ENCODE measurements around the gene NR2F6. TPM values are rescaled to one million over a fixed set of nuclear protein-coding genes. Genes with fewer than 3 reads are reported as not detected.

NR2F6 gene
- total RNA-seq, 5 donors from 2014 or later (not counting 1 experiment from before 2014, with no cell fraction given): 0.55 to 6.4 (median 2.8) TPM

DNA sequence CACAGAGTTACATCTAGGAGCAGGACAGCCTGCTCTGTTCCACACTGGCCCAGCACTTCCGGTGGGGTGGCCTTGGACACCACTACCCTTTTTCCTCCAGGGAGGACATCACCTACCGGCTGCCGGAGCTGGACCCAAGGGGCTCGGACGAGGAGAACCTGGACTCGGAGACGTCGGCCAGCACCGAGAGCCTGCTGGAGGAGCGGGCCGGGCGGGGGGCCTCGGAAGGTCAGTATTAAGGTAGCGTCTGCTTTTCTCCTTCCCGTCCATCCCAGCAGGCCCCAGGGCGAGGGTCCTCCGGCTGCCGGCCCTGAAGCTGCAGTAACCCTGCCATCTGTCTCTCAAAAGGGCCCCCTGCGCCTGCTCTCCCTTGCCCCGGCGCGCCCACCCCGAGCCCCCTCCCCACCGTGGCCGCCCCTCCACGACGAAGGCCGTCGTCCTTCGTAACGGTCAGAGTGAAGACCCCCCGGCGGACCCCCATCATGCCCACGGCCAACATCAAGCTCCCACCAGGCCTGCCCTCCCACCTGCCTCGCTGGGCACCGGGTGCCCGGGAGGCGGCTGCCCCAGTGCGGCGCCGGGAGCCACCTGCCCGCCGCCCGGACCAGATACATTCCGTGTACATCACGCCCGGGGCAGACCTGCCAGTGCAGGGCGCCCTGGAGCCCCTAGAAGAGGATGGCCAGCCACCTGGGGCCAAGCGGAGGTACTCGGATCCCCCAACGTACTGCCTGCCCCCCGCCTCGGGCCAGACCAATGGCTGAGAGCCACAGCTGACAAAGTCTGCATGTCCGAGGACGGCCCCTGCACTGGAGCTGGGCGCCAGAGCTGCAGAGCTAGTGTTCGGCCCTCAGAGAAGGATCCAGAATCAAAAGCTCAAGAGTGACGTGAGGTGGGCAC is 33.9 kb downstream of the NR2F6 start:
- peaks cover 11 to 22% (median 15%) of the 10 kb centered on the region in 3 donors for H3K4me1 Mint-ChIP-seq
- DNase-seq: no peak
- no peak for ATAC-seq (replicated peaks in 1 of 4)
- peaks cover 26% of the 10 kb centered on the region for H3K36me3 Mint-ChIP-seq
- Histone ChIP-seq H3K27ac (ENCODE audit: low read length) (no peak overlapping the region), H3K9me3 (no peaks in the 10 kb centered on the region), H3K27me3 (replicated peaks in 1 of 2; ENCODE audit: control insufficient read depth in 2 of 2, extremely low read depth in 1 of 2, insufficient read depth in 2 of 2, low read length in 1 of 2) (no peaks in the 10 kb centered on the region), H3K36me3 (ENCODE audit: control insufficient read depth in 2 of 2, extremely low read depth in 1 of 2, insufficient read depth in 1 of 2, low read length in 1 of 2) (peaks cover 9 to 41% of the 10 kb centered on the region in 2 donors), H3K4me1 (ENCODE audit: control insufficient read depth in 1 of 2, extremely low read depth in 1 of 2, insufficient read depth in 2 of 2, low read length in 2 of 2) (peaks cover 0 to 24% of the 10 kb centered on the region in 2 experiments), H3K4me3 (ENCODE audit: control insufficient read depth in 1 of 2, extremely low read depth in 1 of 2, low read length in 1 of 2) (no peak overlapping the region)
- H3K4me3 Mint-ChIP-seq: no peak overlapping the region
- H3K27ac Mint-ChIP-seq: no peak overlapping the region
- 96% methylated on average over 50 of the region's 58 CpGs for WGBS (ENCODE audit: insufficient coverage)
- POLR2A ChIA-PET: no interaction called here
- CTCF ChIA-PET: interaction anchor here in 1 of 2 donors (0.7 kb wide), 1 partner anchor 160 kb away, joined by 3 read pairs; no protein-coding TSS in a partner anchor
- H3K27me3 Mint-ChIP-seq: no peaks in the 10 kb centered on the region
- H3K9me3 Mint-ChIP-seq: no peaks in the 10 kb centered on the region

DNA sequence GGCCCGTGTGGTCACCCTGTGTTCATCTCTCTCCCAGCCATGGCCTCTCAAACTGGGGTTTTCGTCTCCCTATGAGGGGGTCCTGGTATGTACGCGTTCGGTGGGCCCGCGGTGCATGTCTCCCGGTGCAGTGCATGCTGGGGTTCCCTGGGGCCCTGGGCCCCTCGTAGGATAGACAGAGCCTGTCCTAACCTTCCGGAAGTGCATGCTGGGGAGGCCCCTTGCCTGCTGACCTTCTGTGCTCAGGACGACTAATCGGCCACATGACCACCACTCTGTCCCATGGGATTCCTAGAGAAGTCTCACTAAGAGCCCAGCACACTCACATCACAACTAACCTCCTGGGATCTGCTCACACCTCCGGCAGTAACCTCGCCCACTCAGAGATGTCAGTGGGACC is 35.4 kb downstream of the NR2F6 start:
- no peak overlapping the region for H3K27ac ChIP-seq (ENCODE audit: low read length)
- peaks cover 9 to 16% (median 10%) of the 10 kb centered on the region in 3 donors for H3K4me1 Mint-ChIP-seq
- peaks cover 8 to 53% of the 10 kb centered on the region in 2 donors for H3K36me3 ChIP-seq (ENCODE audit: control insufficient read depth in 2 of 2, extremely low read depth in 1 of 2, insufficient read depth in 1 of 2, low read length in 1 of 2)
- ChIA-PET CTCF (no interaction called here), POLR2A (no interaction called here)
- no peaks in the 10 kb centered on the region for H3K9me3 ChIP-seq
- no peak overlapping the region for H3K27ac Mint-ChIP-seq
- H3K27me3 Mint-ChIP-seq: no peaks in the 10 kb centered on the region
- H3K4me3 Mint-ChIP-seq: no peak overlapping the region
- ATAC-seq (replicated peaks in 1 of 4) (no peak), DNase-seq (no peak)
- H3K36me3 Mint-ChIP-seq: peaks cover 25% of the 10 kb centered on the region
- H3K4me3 ChIP-seq (ENCODE audit: control insufficient read depth in 1 of 2, extremely low read depth in 1 of 2, low read length in 1 of 2): no peak overlapping the region
- H3K27me3 ChIP-seq (replicated peaks in 1 of 2; ENCODE audit: control insufficient read depth in 2 of 2, extremely low read depth in 1 of 2, insufficient read depth in 2 of 2, low read length in 1 of 2): no peaks in the 10 kb centered on the region
- H3K4me1 ChIP-seq (ENCODE audit: control insufficient read depth in 1 of 2, extremely low read depth in 1 of 2, insufficient read depth in 2 of 2, low read length in 2 of 2): peaks cover 0 to 15% of the 10 kb centered on the region in 2 experiments
- WGBS (ENCODE audit: insufficient coverage): 96% methylated on average over 12 of the region's 14 CpGs
- H3K9me3 Mint-ChIP-seq: no peaks in the 10 kb centered on the region

DNA sequence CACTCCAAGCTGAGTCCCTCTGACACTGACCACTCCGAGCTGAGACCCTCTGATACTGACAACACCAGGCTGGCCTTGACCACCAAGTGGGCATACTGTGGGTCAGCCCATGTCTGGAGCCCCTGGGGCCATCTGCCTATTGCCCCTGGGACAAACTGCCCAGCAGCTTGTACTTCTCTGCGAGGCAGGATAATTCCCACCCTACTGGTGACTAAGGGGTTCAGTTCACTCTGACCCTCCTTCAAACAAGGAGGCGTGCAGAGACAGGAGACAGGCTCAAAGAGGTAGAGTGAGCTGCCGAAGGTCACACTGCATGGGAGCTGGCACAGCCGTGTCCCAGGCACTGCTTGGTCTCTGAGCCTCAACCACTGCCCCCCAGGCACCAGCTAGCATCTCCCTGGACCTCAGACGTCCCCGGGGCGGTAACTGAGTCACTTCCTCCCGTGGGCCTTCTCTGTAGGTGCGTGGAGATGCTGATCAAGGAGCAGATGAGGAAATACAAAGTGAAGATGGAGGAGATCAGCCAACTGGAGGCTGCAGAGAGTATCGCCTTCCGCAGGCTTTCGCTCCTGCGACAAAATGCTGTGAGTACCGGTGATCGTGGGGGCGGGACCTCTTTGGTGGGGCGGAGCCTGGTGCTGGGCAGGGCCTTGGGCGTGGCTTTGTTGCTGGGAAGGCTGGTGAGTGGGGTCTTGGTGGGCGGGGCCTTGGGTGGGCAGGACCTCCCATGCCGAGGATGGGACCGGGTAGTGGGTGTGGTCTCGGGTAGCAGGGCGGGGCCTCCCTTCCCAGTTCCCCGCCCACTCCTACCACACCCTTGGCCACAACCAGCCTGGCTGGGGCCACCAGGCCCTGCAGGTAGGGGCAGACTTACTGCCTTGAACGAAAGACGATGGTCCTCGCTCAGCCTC is 36.3 kb downstream of the NR2F6 start:
- Mint-ChIP-seq H3K27me3 (no peaks in the 10 kb centered on the region), H3K27ac (peak overlapping the region; percentile 7 to 65), H3K4me1 (peaks cover under 1 to 7% (median 1%) of the 10 kb centered on the region in 3 donors), H3K9me3 (no peaks in the 10 kb centered on the region), H3K4me3 (no peak overlapping the region), H3K36me3 (peaks cover 25% of the 10 kb centered on the region)
- Histone ChIP-seq H3K36me3 (ENCODE audit: control insufficient read depth in 2 of 2, extremely low read depth in 1 of 2, insufficient read depth in 1 of 2, low read length in 1 of 2) (peaks cover 13 to 57% of the 10 kb centered on the region in 2 donors), H3K4me3 (ENCODE audit: control insufficient read depth in 1 of 2, extremely low read depth in 1 of 2, low read length in 1 of 2) (no peak overlapping the region), H3K9me3 (no peaks in the 10 kb centered on the region), H3K27ac (ENCODE audit: low read length) (no peak overlapping the region), H3K4me1 (ENCODE audit: control insufficient read depth in 1 of 2, extremely low read depth in 1 of 2, insufficient read depth in 2 of 2, low read length in 2 of 2) (peaks cover 0 to 6% of the 10 kb centered on the region in 2 experiments), H3K27me3 (replicated peaks in 1 of 2; ENCODE audit: control insufficient read depth in 2 of 2, extremely low read depth in 1 of 2, insufficient read depth in 2 of 2, low read length in 1 of 2) (no peaks in the 10 kb centered on the region)
- ChIA-PET POLR2A (no interaction called here), CTCF (interaction anchor here in 1 of 2 donors (0.5 kb wide), 1 partner anchor 11 kb away, joined by 3 read pairs; no protein-coding TSS in a partner anchor)
- ATAC-seq (replicated peaks in 1 of 4) (peak in 1 of 4 experiments; percentile 36), DNase-seq (peak in 8 of 35 experiments; percentile 12 to 39 (median 23))
- WGBS (ENCODE audit: insufficient coverage): 84% methylated on average over 9 of the region's 28 CpGs

DNA sequence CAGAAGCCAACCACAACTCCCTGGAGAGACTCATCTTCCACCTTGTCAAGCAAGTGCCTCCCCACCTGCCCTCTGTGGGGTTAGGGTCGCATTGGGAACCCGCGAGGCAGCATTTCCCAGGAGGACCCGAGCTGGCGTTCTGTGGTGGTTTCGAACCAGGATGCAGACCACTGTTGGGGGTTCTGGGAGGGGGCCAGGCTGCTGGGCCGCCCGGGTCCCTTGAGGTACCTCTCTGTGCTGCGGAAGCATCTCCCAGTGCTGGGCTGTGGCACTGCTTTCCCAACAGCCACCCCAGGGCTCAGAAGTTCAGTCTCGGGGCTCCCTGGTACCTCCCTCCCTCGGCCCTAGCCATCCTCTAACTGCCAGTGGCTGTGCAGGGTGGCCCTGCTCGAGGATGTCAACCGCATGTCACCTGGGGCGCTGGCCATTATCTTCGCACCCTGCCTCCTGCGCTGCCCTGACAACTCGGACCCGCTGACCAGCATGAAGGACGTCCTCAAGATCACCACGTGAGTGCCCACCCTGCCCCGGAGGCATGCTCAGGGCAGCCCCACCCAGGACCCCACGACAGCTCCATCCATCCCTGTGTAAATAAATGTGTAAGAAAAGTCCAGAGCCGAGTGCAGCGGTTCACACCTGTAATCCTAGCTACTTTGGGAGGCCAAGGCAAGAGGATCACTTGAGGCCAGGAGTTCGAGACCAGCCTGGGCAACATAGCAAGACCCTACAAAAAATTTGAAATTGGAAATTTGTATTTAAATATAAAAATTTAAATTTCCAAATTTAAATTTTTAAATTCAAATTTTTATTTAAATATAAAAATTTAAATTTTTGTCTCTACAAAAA is 38.8 kb downstream of the NR2F6 start:
- no peak overlapping the region for H3K27ac ChIP-seq (ENCODE audit: low read length)
- DNase-seq: no peak
- Mint-ChIP-seq H3K27ac (no peak overlapping the region), H3K9me3 (no peaks in the 10 kb centered on the region), H3K4me3 (no peak overlapping the region), H3K4me1 (peaks cover 0 to 6% (median 0%) of the 10 kb centered on the region in 3 donors), H3K36me3 (peaks cover 35% of the 10 kb centered on the region), H3K27me3 (no peaks in the 10 kb centered on the region)
- no peak for ATAC-seq (replicated peaks in 1 of 4)
- no peaks in the 10 kb centered on the region for H3K27me3 ChIP-seq (replicated peaks in 1 of 2; ENCODE audit: control insufficient read depth in 2 of 2, extremely low read depth in 1 of 2, insufficient read depth in 2 of 2, low read length in 1 of 2)
- H3K36me3 ChIP-seq (ENCODE audit: control insufficient read depth in 2 of 2, extremely low read depth in 1 of 2, insufficient read depth in 1 of 2, low read length in 1 of 2): peaks cover 25 to 68% of the 10 kb centered on the region in 2 donors
- ChIA-PET CTCF (no interaction called here), POLR2A (no interaction called here)
- H3K9me3 ChIP-seq: no peaks in the 10 kb centered on the region
- WGBS (ENCODE audit: insufficient coverage): 97% methylated on average over 17 of the region's 25 CpGs
- no peak overlapping the region for H3K4me3 ChIP-seq (ENCODE audit: control insufficient read depth in 1 of 2, extremely low read depth in 1 of 2, low read length in 1 of 2)
- H3K4me1 ChIP-seq (ENCODE audit: control insufficient read depth in 1 of 2, extremely low read depth in 1 of 2, insufficient read depth in 2 of 2, low read length in 2 of 2): peaks cover 0 to 5% of the 10 kb centered on the region in 2 experiments

DNA sequence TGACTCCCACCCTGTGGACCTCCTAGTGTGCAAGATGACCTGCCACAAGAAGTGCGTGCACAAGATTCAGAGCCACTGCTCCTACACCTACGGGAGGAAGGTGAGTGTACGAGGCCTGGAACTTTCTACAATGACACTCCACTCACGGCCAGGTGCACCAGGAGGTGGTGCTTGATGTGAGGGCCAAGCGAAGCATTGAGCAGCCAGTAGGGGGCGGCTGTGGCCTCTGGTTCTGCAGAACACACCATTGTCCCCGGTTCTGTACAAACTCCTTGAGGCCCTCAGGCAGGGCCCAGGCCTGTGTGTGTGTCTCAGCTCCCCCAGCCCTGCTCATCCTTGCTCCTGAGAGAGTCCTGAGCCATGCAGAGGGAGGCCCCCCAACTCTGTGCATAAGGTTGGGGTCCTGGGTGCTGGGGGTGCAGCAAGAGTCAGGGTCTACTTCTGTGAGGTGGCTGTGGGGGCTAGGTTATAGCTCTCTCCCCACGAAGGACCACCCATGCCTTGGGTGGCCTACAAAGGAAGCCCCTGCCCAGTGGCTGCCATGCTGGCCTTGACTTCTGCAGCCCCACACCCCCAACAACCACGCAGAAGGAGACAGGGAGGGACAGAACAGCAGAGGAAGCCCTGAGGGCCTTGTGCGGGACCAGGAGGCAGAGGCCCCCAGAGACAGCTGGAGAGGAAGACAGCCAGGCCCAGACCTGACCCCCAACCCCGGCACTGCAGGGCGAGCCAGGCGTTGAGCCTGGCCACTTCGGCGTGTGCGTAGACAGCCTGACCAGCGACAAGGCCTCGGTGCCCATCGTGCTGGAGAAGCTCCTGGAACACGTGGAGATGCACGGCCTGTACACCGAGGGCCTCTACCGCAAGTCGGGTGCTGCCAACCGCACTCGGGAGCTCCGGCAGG is 40.2 kb downstream of the NR2F6 start:
- ATAC-seq (replicated peaks in 1 of 4) (peak; percentile 62 to 82 (median 75)), DNase-seq (peak; percentile 29 to 71 (median 55))
- Histone ChIP-seq H3K9me3 (no peaks in the 10 kb centered on the region), H3K27me3 (replicated peaks in 1 of 2; ENCODE audit: control insufficient read depth in 2 of 2, extremely low read depth in 1 of 2, insufficient read depth in 2 of 2, low read length in 1 of 2) (no peaks in the 10 kb centered on the region), H3K27ac (ENCODE audit: low read length) (no peak overlapping the region), H3K36me3 (ENCODE audit: control insufficient read depth in 2 of 2, extremely low read depth in 1 of 2, insufficient read depth in 1 of 2, low read length in 1 of 2) (peaks cover 36 to 73% of the 10 kb centered on the region in 2 donors), H3K4me1 (ENCODE audit: control insufficient read depth in 1 of 2, extremely low read depth in 1 of 2, insufficient read depth in 2 of 2, low read length in 2 of 2) (peaks cover 0 to 5% of the 10 kb centered on the region in 2 experiments), H3K4me3 (ENCODE audit: control insufficient read depth in 1 of 2, extremely low read depth in 1 of 2, low read length in 1 of 2) (no peak overlapping the region)
- Mint-ChIP-seq H3K27ac (no peak overlapping the region), H3K4me1 (peaks cover 0 to 6% (median 0%) of the 10 kb centered on the region in 3 donors), H3K4me3 (no peak overlapping the region), H3K36me3 (peaks cover 46% of the 10 kb centered on the region), H3K27me3 (no peaks in the 10 kb centered on the region), H3K9me3 (no peaks in the 10 kb centered on the region)
- CTCF ChIA-PET: no interaction called here
- 93% methylated on average over 22 of the region's 27 CpGs for WGBS (ENCODE audit: insufficient coverage)
- POLR2A ChIA-PET: no interaction called here

All from T-cell (primary cell).